ENCODE results near the gene MRPL20. TPM values are rescaled to one million over a fixed set of nuclear protein-coding genes. Genes with fewer than 3 reads are reported as not detected.

The MRPL20 gene
- total RNA-seq, 1 donor from 2014 or later: 86.9 TPM

DNA sequence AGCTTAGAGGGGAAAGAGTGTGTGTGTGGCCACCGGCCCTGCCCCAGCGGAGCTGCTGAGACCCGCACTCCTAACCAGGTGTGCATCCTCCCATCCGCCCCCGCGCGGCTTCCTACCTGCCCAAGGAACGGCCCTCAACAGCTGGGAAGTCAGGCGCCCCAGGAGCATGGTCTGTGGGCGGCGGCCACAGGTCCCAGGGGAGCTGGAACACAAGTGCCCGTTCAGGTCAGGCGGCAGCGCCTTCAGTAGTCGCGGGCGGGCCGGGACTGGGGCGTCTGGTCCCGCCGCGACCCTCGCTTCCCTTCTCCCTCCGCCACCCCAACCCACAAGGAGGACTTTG lies 32.5 kb downstream of the MRPL20 start:
- H3K9me3 Mint-ChIP-seq (ENCODE audit: unreplicated experiment): no peaks in the 10 kb centered on the region
- peaks cover 3% of the 10 kb centered on the region for H3K36me3 Mint-ChIP-seq (ENCODE audit: unreplicated experiment)
- H3K27ac Mint-ChIP-seq (ENCODE audit: unreplicated experiment): peak overlapping the region; percentile 94
- TF ChIP-seq, protein P1, sequence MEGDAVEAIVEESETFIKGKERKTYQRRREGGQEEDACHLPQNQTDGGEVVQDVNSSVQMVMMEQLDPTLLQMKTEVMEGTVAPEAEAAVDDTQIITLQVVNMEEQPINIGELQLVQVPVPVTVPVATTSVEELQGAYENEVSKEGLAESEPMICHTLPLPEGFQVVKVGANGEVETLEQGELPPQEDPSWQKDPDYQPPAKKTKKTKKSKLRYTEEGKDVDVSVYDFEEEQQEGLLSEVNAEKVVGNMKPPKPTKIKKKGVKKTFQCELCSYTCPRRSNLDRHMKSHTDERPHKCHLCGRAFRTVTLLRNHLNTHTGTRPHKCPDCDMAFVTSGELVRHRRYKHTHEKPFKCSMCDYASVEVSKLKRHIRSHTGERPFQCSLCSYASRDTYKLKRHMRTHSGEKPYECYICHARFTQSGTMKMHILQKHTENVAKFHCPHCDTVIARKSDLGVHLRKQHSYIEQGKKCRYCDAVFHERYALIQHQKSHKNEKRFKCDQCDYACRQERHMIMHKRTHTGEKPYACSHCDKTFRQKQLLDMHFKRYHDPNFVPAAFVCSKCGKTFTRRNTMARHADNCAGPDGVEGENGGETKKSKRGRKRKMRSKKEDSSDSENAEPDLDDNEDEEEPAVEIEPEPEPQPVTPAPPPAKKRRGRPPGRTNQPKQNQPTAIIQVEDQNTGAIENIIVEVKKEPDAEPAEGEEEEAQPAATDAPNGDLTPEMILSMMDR (IDR thresholded peaks at IDR 0.05): no peak
- peaks cover 21% of the 10 kb centered on the region for H3K4me1 Mint-ChIP-seq (ENCODE audit: unreplicated experiment)
- peak overlapping the region; percentile 84 for H3K4me3 Mint-ChIP-seq (ENCODE audit: unreplicated experiment)
- no peak for DNase-seq (ENCODE audit: extremely low spot score, unreplicated experiment)
- H3K27me3 Mint-ChIP-seq (ENCODE audit: unreplicated experiment): no peaks in the 10 kb centered on the region

DNA sequence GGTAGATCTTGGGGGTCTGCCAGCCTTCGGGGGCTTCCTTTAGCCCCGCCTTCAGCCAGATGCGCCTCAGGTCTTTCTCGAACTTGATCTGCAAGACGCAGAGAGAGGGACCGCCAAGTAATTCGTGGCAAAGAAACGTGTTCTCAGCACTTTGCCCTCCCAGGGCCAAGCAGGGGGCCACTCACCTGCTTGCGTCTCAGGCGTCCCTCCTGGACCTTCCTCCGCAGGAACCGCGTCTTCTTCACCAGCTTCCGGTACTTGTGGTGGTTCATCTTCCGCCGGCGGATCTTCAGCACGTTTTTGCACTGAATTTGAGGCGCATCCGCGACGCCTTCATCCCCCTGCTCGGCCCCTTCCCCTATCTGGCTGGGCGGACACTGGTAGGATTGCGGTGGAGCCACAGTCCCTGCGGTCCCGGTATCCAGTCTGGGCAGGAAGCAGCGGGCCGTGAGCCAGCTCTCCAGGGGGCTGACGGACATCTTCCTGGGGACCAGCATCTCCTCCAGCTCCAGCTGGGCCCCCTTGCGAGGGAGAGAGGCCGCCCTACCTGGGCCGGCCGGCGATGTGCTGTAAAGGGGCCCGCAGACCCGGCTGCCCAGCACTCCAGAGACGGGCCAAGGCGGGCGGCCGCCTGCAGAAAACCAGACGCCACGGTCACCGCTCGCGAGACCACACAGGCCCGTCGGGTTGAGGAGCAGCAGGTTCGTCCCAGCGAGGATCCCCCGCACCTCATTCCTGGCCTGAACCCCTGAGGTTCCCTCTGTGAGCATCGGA lies 33.1 kb downstream of the MRPL20 start:
- Mint-ChIP-seq H3K9me3 (ENCODE audit: unreplicated experiment) (no peaks in the 10 kb centered on the region), H3K4me1 (ENCODE audit: unreplicated experiment) (peaks cover 21% of the 10 kb centered on the region), H3K27me3 (ENCODE audit: unreplicated experiment) (no peaks in the 10 kb centered on the region), H3K27ac (ENCODE audit: unreplicated experiment) (no peak overlapping the region), H3K36me3 (ENCODE audit: unreplicated experiment) (peaks cover 3% of the 10 kb centered on the region), H3K4me3 (ENCODE audit: unreplicated experiment) (peak overlapping the region; percentile 84)
- no peak for DNase-seq (ENCODE audit: extremely low spot score, unreplicated experiment)
- TF ChIP-seq, protein P1 (IDR thresholded peaks at IDR 0.05): no peak

DNA sequence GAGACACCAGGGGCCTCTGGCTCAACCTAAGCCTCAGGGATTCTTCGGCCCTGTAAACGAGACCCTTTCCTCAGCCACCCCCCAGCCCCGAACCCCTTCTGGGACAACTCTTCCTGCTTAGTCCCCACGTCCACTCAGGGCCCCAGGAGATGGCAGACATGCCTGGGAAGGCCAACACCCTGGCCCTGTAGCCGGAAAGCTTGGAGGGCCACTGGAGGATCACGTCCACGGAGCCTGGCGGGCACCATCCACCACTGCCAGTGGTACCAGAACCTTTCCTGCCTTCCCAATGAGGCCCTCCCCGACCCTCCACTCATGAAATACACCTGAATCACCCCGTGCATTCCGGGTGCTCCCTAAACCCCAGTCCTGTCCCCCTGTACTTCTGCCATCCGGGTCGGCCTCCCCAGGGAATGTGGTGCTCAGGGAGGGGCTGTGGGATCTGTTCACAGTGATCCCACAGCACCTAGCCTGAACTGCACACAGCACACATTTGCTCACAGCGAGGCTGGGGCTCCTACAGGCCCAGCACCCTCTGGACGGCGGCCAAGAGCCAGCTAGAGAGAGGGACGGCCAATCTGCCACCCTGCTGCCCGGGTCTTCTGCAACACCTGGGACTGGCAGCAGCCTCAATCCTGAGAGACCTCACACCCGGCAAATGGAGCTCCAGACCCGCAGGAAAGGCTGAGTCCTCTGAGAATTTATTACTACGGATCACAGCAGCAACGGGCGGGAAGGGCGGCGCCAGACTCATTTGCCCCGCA lies 33.9 kb downstream of the MRPL20 start:
- DNase-seq (ENCODE audit: extremely low spot score, unreplicated experiment): no peak
- peak overlapping the region; percentile 84 for H3K4me3 Mint-ChIP-seq (ENCODE audit: unreplicated experiment)
- TF ChIP-seq, protein P1 (IDR thresholded peaks at IDR 0.05): no peak
- H3K4me1 Mint-ChIP-seq (ENCODE audit: unreplicated experiment): peaks cover 23% of the 10 kb centered on the region
- H3K36me3 Mint-ChIP-seq (ENCODE audit: unreplicated experiment): peaks cover 3% of the 10 kb centered on the region
- H3K9me3 Mint-ChIP-seq (ENCODE audit: unreplicated experiment): no peaks in the 10 kb centered on the region
- H3K27ac Mint-ChIP-seq (ENCODE audit: unreplicated experiment): peak overlapping the region; percentile 31
- H3K27me3 Mint-ChIP-seq (ENCODE audit: unreplicated experiment): no peaks in the 10 kb centered on the region

- TF ChIP-seq, protein P1 (IDR thresholded peaks at IDR 0.05): peak; percentile 95
- DNase-seq (ENCODE audit: extremely low spot score, unreplicated experiment): peak; percentile 94
- Mint-ChIP-seq H3K4me1 (ENCODE audit: unreplicated experiment) (peaks cover 23% of the 10 kb centered on the region), H3K27ac (ENCODE audit: unreplicated experiment) (no peak overlapping the region), H3K9me3 (ENCODE audit: unreplicated experiment) (no peaks in the 10 kb centered on the region), H3K4me3 (ENCODE audit: unreplicated experiment) (peak overlapping the region; percentile 48), H3K27me3 (ENCODE audit: unreplicated experiment) (no peaks in the 10 kb centered on the region), H3K36me3 (ENCODE audit: unreplicated experiment) (peaks cover 3% of the 10 kb centered on the region)
Observed at GRCh38 chr1:1371746-1372711, 35.1 kb downstream of the MRPL20 start.
